Neural cell (in vitro differentiated cells): ENCODE measurements around the gene CTSO.

Source experiments
- CTCF ChIP-seq: fragments of 450-650 bp; IDR thresholded peaks from 2 replicates; pipeline ENCODE4 v1.5.1; 2014; ENCODE audit warnings: antibody characterized with exemption, mild to moderate bottlenecking, moderate library complexity; ENCODE audit not compliant: poor library complexity, severe bottlenecking
- EZH2 ChIP-seq: fragments of 200-600, 300-800 bp; shearing (Covaris generic), sonication (generic); IDR thresholded peaks from 2 replicates; pipeline ENCODE4 v1.6.1; 2014; ENCODE audit warnings: antibody characterized with exemption, low read length, borderline replicate concordance, mild to moderate bottlenecking; ENCODE audit not compliant: insufficient read depth, poor library complexity, severe bottlenecking
- MXI1 ChIP-seq: fragments of 450-650 bp; conservative IDR thresholded peaks from 2 replicates; pipeline ENCODE4 v1.6.1; 2014; ENCODE audit warnings: antibody characterized with exemption, mild to moderate bottlenecking; ENCODE audit not compliant: poor library complexity, severe bottlenecking
- SMC3 ChIP-seq: fragments of 450-650 bp; conservative IDR thresholded peaks from 2 replicates; pipeline ENCODE4 v1.6.1; 2014; ENCODE audit warnings: antibody characterized with exemption, mild to moderate bottlenecking, moderate library complexity; ENCODE audit not compliant: poor library complexity

DNA sequence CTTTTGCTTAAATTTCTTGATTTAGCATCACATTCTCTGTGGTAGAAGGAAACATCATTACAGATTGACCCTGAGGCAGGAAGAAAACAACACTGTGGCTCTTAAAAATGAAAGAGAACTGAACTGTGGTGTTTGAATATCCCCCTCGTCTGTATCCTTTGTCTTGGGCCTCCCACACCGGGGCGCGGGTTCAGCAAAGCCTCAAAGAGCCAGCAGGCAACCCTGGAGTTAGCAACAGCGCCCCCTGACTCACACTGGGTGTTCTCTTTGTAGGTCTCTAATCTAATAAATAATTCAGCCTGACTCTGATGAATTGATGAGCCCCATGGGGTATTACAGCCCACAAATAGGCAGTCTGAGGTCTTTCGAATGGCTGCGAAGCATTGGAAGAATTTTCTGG lies 46.1 kb upstream of the CTSO start:
- TF ChIP-seq SMC3 (no peak), CTCF (peak; percentile 54), MXI1 (no peak), EZH2 (no peak)
